SW 1271 (cell line): ENCODE results near the gene PPM1H.
"Not testable (repeated sequence)": the region's sequence is repeated elsewhere in the genome, so short reads cannot be mapped to it uniquely, and the experiment has no call there.

Experiments
- DNase-seq, 2 experiments: peaks; one replicate each; lab custom pipeline; 2025; lab: John Stamatoyannopoulos, UW

Gene PPM1H

GRCh38 chr12:62834971-62835547 lies 99.9 kb downstream of the PPM1H start:
- DNase-seq, result no peak

DNA sequence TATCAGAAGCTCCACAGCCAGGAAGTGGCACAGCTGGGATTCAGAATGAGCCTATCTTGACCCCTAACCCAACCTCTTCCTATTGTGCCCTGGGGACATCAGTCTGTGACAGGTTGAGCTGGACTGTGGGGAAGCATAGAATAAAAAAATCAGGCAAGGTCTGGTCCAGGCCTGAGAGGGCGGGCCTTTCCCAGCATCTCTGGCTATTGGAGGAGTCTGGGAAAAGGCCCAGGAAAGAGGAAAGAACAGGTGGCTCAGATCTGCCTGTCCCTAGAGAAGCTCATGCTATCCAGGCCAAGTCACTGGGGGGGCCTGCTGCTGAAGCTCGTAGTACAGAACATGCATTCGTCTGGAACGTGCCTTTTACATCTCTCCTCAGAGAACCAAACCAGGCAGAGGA lies 100.5 kb downstream of the PPM1H start:
- DNase-seq, result no peak

DNA sequence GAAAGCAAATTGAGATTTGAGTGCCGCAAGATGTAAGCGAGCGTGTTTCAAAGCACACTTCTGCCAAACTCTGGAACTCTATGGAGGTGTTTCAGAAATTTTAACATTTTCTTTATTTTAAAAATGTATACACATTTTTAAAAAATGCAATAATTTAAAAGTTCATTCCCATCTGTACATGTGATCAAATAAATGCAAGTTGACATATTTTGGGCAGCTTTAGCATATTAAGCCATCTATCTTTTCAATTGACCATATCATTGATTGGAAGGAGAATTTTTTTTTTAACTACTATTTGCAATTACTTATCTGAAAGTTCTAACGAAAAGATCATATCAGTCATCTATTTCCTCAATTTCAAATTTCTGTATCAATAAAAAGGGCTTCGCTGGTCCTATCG lies 101.3 kb downstream of the PPM1H start:
- DNase-seq, result no peak

GRCh38 chr12:62832558-62832957 lies 102.4 kb downstream of the PPM1H start:
- DNase-seq, result no peak

DNA sequence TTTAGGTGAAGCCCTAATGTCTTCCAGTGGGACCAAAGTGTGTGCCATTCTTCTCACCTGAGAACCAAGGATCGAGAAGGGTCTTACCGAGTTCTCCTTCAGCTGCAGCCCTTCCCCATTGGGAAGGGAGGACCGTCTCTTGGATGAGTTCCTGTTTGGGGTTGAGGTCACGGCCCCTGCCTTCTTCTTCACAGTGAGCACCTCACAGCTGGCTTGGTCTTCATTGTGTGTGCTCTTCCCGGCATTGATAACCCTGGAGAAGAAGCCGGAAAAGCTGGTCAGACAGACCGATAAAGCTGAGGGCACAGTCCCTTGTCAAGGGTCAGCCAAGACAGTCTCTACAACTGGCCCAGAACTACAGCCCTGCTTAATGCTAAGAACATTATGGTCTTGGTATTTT lies 102.9 kb downstream of the PPM1H start:
- no peak for DNase-seq

GRCh38 chr12:62827855-62828254 lies 107.1 kb downstream of the PPM1H start:
- DNase-seq, result no peak

DNA sequence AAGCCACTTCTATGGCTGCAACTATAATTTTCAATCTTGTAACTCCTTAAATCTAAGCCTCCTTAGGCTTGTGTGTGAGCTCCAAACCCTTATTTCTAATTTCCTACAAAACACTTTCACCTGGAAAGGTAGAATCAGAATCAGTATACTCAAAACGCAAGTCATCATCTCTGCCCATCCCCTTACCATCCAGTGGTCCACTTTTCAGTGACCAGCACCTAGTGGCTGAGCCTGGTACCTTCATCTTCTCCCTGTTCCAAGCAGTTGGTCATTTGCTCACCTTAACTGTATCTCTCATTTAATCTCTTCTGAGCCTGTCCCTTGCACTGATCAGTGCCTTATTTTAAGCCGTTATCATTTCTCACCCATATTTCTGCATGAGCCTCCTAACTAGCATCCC lies 107.9 kb downstream of the PPM1H start:
- no peak for DNase-seq

GRCh38 chr12:62817556-62818271 lies 117.2 kb downstream of the PPM1H start:
- no peak for DNase-seq

DNA sequence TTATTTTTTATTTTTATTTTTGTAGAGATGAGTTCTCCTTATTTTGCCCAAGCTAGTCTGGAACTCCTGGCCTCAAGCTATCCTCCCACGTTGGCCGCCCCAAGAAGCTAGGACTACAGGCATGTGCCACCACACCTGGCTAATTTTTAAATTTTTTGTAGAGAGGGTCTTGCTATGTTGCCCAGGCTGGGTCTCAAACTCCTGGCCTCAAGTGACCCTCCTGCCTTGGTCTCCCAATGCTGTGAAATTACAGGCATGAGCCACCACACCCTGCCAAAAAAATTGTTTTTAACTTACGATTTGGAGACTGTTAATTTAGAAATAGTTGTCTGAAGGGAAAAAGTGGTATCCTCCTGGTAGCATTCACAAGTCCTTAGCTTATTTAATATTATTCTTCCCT lies 120.7 kb downstream of the PPM1H start:
- DNase-seq, result no peak

DNA sequence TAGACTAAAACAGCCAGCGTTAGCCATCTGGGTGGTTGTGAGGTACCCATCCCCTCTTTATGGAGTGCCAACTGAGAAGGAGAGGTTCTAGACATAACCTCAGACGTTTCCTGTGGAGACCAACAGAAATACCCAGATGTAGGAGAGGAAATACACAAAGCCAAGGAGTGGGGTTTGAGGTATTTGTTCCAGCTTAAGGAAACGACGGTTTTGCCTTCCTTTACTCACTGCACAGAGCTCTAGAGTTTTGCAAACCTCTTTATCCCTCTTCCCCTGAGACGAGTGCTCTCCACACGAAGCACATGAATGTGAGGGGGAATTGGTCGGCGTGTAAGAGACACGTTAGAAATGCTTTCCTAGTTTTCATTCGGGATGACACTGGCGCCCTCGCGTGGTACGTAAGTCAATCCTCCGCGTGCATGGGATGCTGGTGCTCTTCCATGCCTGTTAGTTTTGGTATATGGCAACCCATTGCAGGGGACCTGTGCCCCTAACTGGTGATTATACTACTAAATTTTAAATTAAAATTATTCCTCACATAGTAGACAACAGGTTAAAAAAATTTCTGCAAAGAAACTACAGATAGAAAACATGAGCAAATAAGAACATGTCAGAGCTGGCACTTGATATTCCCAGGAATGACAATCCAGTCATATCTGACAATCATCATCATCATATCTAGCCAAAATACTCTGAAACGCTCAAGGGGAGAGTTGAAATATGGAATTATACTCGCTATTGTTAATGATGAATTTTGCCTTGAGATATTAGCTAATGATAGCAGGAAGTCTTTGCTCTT lies 121.7 kb downstream of the PPM1H start:
- peak in 1 of 2 experiments; percentile 62 for DNase-seq

GRCh38 chr12:62811481-62811880 lies 123.5 kb downstream of the PPM1H start:
- DNase-seq, result not testable (repeated sequence)

GRCh38 chr12:62808166-62808879 lies 126.6 kb downstream of the PPM1H start:
- no peak for DNase-seq

DNA sequence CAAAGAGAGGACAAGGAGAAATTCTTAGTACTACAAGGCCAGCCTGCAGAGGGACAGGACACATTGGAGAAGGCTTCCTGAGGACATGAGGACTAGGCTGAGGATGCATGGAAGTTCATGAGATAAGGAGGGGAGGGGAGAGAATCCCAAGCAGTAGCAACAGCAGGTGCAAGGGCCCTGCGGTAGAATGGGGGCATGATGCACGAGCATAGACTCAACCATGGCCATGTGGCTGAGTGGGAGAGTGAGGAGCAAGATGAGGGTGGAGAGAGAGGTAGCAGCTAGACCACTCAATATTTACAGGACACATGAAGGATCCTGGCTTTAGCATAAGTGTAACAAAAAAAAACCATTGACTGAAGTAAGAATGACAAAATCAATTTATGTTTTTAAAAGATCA lies 128.1 kb downstream of the PPM1H start:
- DNase-seq, result no peak

DNA sequence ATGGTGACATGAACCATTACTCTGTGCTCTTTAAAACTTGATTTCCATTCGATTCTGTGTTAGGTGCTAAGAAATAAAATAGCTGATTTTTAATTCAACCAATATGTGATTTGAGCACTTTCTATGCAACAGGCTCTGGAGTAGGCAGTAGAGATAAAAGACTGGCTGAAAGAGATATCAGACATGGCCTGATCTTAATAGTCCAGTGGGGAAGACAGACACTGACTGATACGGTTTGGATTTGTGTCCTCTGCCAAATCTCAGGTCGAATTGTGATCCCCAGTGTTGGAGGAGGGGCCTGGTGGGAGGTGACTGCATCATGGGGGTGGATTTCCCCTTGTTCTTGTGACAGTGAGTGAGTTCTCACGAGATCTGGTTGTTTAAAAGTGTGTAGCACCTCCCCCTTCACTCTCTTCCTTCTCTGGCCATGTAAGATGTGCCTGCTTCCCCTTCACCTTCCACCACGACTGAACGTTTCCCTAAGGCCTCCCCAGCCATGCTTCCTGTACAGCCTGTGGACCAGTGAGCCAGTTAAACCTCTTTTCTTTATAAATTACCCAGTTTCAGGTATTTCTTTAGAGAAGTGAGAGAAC lies 128.6 kb downstream of the PPM1H start:
- no peak for DNase-seq

- no peak for DNase-seq
These were observed 129.4 kb downstream of the PPM1H start for GRCh38 chr12:62805517-62805916.

DNA sequence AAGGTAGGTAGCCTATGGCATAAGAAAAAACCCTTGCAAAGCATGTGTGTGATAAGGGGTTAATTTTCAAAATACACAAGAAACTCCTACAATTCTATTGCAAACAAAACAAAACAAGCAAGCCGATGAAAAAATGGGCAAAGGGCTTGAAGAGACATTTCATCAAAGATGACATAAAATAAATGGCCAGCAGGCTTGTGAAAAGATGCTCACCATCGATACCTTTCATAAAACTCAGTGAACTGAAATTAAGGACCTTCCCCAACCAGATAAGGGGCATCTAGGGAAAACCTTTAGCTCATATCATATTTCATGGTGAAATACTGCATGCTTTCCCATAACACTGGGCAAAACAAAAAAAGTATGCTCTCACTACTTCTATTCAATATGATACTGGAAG lies 131.2 kb downstream of the PPM1H start:
- no peak for DNase-seq

- DNase-seq, result no peak
These were observed 132.0 kb downstream of the PPM1H start for GRCh38 chr12:62802984-62803383.

- DNase-seq, result no peak
These were observed 132.6 kb downstream of the PPM1H start for GRCh38 chr12:62802321-62802720.

DNA sequence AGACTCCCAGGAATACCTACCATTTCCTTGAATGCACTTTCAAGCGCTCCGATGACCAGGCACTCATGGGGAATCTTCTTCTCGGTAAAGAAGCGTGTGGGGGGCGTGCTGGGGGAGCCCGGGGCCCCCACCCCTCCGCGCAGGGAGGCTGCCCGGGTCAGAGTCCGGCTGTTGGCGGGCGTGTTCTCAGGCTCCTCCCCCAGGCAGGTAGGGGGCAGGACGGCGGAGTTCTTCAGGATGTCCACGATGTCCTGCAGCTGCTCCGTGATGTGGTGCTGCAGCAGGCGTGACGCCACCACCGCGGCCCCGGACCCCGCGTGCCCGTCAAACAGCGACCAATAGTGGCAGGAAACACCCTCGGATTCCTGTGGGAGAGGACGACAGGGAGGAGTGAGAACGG lies 133.2 kb downstream of the PPM1H start:
- no peak for DNase-seq

GRCh38 chr12:62800707-62801400 lies 134.1 kb downstream of the PPM1H start:
- DNase-seq, result no peak

DNA sequence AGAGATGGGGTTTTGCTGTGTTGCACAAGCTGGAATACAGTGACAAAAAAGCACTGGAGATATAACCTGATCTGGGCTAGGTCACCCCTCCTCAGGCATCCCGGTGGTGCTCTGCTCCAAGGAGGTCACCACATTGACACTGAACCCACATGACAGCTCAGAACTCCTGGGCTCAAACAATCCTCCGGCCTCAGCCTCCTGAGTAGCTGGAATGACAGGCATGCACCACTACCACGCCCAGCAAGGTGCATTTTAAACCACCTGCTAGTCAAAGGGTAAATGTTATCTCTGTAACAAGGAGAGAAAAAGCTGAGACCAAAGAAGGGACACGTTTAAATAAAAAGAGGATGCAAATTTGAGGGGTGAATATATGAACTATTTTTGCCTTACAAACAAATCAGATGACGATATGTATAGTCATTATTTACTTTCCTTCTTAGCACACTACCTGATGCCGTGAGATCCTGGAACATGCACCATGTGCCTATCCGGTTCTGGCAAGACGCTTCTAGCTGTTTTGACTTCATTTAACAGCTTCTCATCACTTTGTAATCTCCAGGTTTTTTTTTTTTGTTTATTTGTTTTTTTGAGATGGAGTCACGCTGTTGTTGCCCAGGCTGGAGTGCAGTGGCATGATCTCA lies 135.1 kb downstream of the PPM1H start:
- no peak for DNase-seq
